Measurements from ENCODE around the gene MAP4K4. TPM values are rescaled to one million over a fixed set of nuclear protein-coding genes. Genes with fewer than 3 reads are reported as not detected.

The MAP4K4 gene
- total RNA-seq = 10 to 100 TPM; 53.5 to 75.8 TPM
- long read RNA-seq, donor 1, partial matches to known transcripts = 10 of 20 reads
- long read RNA-seq, donor 1, other reads (novel, unspliced or antisense) = 10 of 20 reads
- long read RNA-seq, donor 2, partial matches to known transcripts = 13 of 29 reads
- long read RNA-seq, donor 2, other reads (novel, unspliced or antisense) = 16 of 29 reads

GRCh38 chr2:101697124-101698013, at the start of gene MAP4K4:
Gene MAP4K4, plus strand, starts transcription at chr2:101697707. Its CDS starts 374 bp downstream, at chr2:101698081.
- DNase-seq (ENCODE audit: low spot score) = peak; percentile 95
- intact Hi-C loops (cut with DNase I) = loop anchor here (5.0 to 10.0 kb wide), 3 partner anchors 135 to 337 kb away; no protein-coding TSS in a partner anchor

- DNase-seq (ENCODE audit: low spot score) = no peak
- intact Hi-C loops (cut with DNase I) = no loop called here
Observed at GRCh38 chr2:101653469-101653868, 44.0 kb upstream of the MAP4K4 start.

- no peak for DNase-seq (ENCODE audit: low spot score)
- intact Hi-C loops (cut with DNase I) = no loop called here
Observed at GRCh38 chr2:101655702-101656422, 41.6 kb upstream of the MAP4K4 start.

DNA sequence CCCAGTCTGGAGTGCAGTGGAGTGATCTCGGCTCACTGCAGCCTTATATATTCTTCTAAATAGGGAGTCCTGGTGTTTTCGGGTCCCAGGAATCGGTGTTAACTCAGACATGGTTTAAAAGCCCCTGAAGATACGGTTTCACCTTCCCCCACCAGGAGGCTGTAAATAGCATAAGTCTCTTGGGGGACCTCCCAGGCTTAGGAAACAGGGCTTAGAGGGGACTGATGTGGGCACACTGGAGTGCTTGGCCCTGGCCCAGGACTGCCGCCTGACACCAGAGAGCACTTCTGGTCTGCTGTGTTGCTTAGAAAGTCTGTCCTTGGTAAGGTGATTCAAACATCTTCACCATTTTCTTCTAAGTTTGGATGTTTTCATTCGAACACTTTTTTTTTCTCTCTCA, 39.7 kb upstream of the MAP4K4 start:
- no peak for DNase-seq (ENCODE audit: low spot score)
- intact Hi-C loops (cut with DNase I) = no loop called here

DNA sequence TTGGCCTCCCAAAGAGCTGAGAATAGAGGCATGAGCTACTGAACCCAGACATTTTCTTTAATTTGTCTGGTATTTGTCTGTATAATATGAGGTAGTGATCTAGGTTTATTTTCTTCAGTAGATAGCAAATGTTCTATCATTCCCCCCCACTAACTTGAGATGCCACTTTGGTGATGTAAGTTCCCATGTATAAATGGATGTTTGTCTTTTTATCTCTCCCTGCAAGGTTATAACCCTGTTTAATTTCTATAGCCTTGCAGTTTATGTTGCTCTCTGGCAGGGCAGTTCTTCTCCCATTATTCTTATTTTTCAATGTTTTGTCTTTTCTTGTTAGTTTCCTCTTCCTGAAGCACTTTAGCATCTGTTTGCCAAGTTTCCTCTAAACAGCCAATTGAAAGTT, 39.1 kb upstream of the MAP4K4 start:
- no peak for DNase-seq (ENCODE audit: low spot score)
- intact Hi-C loops (cut with DNase I) = no loop called here

DNA sequence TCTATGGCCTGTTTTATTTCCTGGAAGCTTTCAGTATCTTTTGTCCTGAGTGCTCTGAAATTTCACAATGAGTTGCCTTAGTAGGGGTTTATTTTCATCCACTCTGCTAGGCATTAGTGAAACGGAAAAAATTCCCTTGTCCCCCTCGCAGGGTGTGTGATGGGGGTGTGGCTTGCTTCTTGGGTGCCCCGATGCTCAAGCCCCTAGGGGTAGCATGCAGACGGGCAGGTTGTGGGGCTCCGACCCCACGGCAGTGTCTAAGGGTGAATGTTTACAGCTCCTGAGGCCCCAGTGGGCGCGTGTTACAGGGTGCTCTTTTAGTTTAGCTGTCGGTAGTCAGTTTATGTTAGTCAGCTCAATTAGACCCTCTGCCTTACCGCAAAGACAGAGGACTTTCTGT, 32.2 kb upstream of the MAP4K4 start:
- intact Hi-C loops (cut with DNase I) = no loop called here
- DNase-seq (ENCODE audit: low spot score) = no peak

- no peak for DNase-seq (ENCODE audit: low spot score)
- intact Hi-C loops (cut with DNase I) = no loop called here
Observed at GRCh38 chr2:101667823-101668222, 29.7 kb upstream of the MAP4K4 start.

GRCh38 chr2:101672047-101672446, 25.5 kb upstream of the MAP4K4 start:
- intact Hi-C loops (cut with DNase I) = no loop called here

GRCh38 chr2:101673920-101674319, 23.6 kb upstream of the MAP4K4 start:
- no peak for DNase-seq (ENCODE audit: low spot score)
- intact Hi-C loops (cut with DNase I) = no loop called here

More at GRCh38 chr2:101672047-101672446, 25.5 kb upstream of the MAP4K4 start:
- no peak for DNase-seq (ENCODE audit: low spot score)

- intact Hi-C loops (cut with DNase I) = no loop called here
Observed at GRCh38 chr2:101675512-101675911, 22.0 kb upstream of the MAP4K4 start.

GRCh38 chr2:101676674-101677073, 20.8 kb upstream of the MAP4K4 start:
- intact Hi-C loops (cut with DNase I) = no loop called here
- DNase-seq (ENCODE audit: low spot score) = no peak

More at GRCh38 chr2:101675512-101675911, 22.0 kb upstream of the MAP4K4 start:
- DNase-seq (ENCODE audit: low spot score) = no peak

- DNase-seq (ENCODE audit: low spot score) = no peak
- intact Hi-C loops (cut with DNase I) = no loop called here
Observed at GRCh38 chr2:101677658-101678057, 19.8 kb upstream of the MAP4K4 start.

DNA sequence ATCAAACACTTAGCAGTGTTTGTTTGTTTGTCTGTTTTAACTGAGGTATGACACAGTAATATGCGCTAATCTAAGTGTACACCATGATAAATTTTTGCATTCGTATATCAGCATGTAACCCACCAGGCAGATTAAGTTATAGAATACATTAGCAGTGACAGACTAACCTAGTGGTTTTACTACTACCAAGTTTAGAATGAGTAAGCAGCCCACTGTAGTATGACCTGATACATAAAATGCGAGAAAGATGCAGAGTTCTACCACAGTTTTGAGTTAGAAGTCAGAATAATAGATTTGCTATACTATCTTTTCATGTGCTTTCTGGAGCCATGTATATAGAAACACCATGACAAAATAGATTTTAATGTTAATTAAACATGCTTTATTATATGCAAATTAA, 19.1 kb upstream of the MAP4K4 start:
- intact Hi-C loops (cut with DNase I) = no loop called here

GRCh38 chr2:101679037-101679726, 18.3 kb upstream of the MAP4K4 start:
- intact Hi-C loops (cut with DNase I) = no loop called here
- no peak for DNase-seq (ENCODE audit: low spot score)

More for the DNA sequence above, 19.1 kb upstream of the MAP4K4 start:
- DNase-seq (ENCODE audit: low spot score) = no peak

DNA sequence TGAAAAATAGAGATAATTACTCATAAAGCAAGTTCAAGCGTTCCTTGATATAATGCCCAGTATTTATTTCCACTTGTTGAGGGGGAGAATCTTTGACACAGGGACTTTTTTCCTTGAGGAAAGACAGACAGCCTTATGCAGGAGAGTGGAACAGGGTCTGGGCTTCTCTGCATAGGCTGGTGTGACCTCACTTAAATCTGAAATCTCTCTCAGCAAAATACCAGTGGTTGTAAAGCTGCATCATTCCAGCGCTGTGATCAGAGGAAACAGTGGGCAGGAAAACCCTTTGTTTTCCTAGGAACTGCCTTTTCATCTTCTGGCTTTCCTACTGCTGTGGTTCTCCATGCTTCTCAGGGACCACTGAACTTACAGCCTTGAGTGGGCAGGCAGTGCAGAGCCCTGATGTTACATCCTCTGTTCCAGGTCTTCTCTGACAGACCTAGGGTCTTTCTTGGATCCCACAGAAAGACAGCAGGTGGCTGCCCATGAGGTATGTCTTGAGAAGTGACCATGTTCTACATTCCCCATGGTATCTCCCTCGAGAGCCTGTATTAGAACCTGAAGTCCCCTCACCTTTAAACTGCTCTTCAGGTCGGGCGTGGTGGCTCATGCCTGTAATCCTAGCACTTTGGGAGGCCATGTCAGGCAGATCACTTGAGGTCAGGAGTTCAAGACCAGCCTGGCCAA, 17.6 kb upstream of the MAP4K4 start:
- intact Hi-C loops (cut with DNase I) = no loop called here
- DNase-seq (ENCODE audit: low spot score) = no peak

- DNase-seq (ENCODE audit: low spot score) = no peak
- intact Hi-C loops (cut with DNase I) = no loop called here
Observed at GRCh38 chr2:101682311-101682710, 15.2 kb upstream of the MAP4K4 start.

DNA sequence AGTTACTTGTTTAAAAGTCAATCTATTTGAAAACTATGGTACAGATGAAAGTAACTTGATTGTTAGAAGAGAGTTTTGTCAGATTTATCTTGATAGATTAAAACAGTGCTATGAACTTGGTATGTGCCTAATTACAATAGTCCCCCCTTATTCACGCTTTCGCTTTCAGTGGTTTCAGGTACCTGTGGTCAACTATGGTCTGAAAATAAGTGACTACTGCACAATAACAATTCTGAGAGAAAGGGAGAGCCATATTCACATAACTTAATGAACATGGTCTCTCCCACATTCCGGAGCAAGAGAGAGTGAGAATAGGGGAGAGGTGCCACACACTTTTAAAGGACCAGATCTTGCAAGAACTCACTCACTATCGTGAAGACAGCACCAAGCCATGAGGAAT, 13.2 kb upstream of the MAP4K4 start:
- DNase-seq (ENCODE audit: low spot score) = no peak
- intact Hi-C loops (cut with DNase I) = no loop called here

DNA sequence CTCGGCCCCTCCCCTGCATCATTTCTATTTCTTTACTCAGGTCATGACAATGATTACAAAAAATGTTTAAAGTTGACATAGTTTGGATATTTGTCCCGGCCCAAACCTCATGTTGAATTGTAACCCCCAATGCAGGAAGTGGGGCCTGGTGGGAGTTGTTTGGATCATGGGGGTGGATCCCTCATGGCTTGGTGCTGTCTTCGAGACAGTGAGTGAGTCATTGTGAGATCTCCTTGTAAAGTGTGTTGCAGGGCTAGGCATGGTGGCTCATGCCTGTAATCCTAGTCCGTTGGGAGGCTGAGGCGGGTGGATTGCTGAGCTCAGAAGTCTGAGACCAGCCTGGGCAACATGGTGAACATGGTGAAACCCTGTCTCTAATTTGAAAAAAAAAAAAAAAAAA, 9.2 kb upstream of the MAP4K4 start:
- no peak for DNase-seq (ENCODE audit: low spot score)
- intact Hi-C loops (cut with DNase I) = no loop called here
